Breast epithelium (tissue), 3 donors: Measurements from ENCODE around the gene KRT28.

Experiments used
- POLR2A ChIP-seq: fragments of 450-650 bp; IDR thresholded peaks from one replicate; pipeline ENCODE4 v1.6.1; 2016; ENCODE audit warnings: antibody characterized with exemption, mild to moderate bottlenecking, moderate library complexity
- POLR2AphosphoS5 ChIP-seq, 3 donors: sonication (generic); formaldehyde crosslinking; IDR thresholded peaks; one replicate each; pipeline ENCODE4 v1.6.1; 2017; ENCODE audit warnings: antibody characterized with exemption in 3 of 3
- TF ChIP-seq, protein P1 (sequence below), 3 donors: fragments of 450-650 bp; IDR thresholded peaks; one replicate each; pipeline ENCODE4 v1.5.1; 2016 to 2017; ENCODE audit warnings: antibody characterized with exemption in 3 of 3, mild to moderate bottlenecking in 3 of 3, moderate library complexity in 3 of 3

DNA sequence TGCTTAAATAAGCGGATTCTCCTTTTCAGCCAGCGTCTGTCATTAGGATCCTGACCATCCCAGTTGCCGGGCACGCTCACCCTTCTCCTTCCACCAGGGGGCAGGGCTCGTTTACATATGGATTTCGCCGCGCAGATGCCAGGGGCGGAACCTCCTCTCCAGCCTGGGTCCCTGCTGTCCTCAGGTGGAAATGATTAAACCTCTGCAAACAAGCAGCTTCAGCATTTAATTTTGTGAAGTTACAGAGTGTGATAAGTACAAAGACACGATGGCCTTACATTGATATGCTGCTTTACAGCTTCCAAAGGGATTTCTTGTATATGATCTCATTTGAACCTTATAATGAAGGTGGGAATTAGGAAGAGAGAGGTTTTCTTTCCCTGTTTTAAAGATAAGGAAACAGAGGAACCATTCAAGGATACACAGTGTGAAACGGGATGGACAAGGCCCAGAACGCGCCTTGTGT is 3.9 kb upstream of the KRT28 start:
- TF ChIP-seq, protein P1, sequence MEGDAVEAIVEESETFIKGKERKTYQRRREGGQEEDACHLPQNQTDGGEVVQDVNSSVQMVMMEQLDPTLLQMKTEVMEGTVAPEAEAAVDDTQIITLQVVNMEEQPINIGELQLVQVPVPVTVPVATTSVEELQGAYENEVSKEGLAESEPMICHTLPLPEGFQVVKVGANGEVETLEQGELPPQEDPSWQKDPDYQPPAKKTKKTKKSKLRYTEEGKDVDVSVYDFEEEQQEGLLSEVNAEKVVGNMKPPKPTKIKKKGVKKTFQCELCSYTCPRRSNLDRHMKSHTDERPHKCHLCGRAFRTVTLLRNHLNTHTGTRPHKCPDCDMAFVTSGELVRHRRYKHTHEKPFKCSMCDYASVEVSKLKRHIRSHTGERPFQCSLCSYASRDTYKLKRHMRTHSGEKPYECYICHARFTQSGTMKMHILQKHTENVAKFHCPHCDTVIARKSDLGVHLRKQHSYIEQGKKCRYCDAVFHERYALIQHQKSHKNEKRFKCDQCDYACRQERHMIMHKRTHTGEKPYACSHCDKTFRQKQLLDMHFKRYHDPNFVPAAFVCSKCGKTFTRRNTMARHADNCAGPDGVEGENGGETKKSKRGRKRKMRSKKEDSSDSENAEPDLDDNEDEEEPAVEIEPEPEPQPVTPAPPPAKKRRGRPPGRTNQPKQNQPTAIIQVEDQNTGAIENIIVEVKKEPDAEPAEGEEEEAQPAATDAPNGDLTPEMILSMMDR (IDR thresholded peaks at IDR 0.05), result peak; percentile 69 to 90 (median 71)
- TF ChIP-seq POLR2A (no peak), POLR2AphosphoS5 (IDR thresholded peaks at IDR 0.05) (no peak)
